Stimulated activated CD4-positive, alpha-beta T cell treated with anti-CD3 and anti-CD28 coated beads, Interleukin-4, amount 100 ng/mL, for 48 hours (primary cell): ENCODE data around the gene RICTOR.
A peak's percentile ranks its signal among the peaks of the same experiment; 100 is the strongest.

Experiments used
- DNase-seq, 2 donors: peaks; one replicate each; pipeline ENCODE4 v3.0.0-alpha.2; 2020; ENCODE audit warnings: low read depth in 2 of 2

Gene RICTOR

GRCh38 chr5:39074017-39074814, at the start of gene RICTOR:
Gene RICTOR (minus strand): TSS chr5:39074399. CDS start chr5:39074377, 22 bp downstream.
- DNase-seq: peak; percentile 88 to 89

- DNase-seq: no peak
Measured at GRCh38 chr5:39121922-39122321, 47.7 kb upstream of the RICTOR start.

GRCh38 chr5:39121315-39121714, 47.1 kb upstream of the RICTOR start:
- DNase-seq: no peak

- DNase-seq: no peak
Measured at GRCh38 chr5:39120052-39120420, 45.8 kb upstream of the RICTOR start.

- no peak for DNase-seq
Measured at GRCh38 chr5:39119404-39120051, 45.3 kb upstream of the RICTOR start.

- DNase-seq: no peak
Measured at GRCh38 chr5:39118638-39119037, 44.4 kb upstream of the RICTOR start.

GRCh38 chr5:39117401-39117800, 43.2 kb upstream of the RICTOR start:
- no peak for DNase-seq

GRCh38 chr5:39116344-39117170, 42.4 kb upstream of the RICTOR start:
- no peak for DNase-seq

- DNase-seq: no peak
Measured at GRCh38 chr5:39115644-39116343, 41.6 kb upstream of the RICTOR start.

GRCh38 chr5:39114155-39114554, 40.0 kb upstream of the RICTOR start:
- no peak for DNase-seq

GRCh38 chr5:39113354-39113953, 39.3 kb upstream of the RICTOR start:
- no peak for DNase-seq

- DNase-seq: no peak
Measured at GRCh38 chr5:39109606-39110005, 35.4 kb upstream of the RICTOR start.

GRCh38 chr5:39108987-39109386, 34.8 kb upstream of the RICTOR start:
- DNase-seq: no peak

GRCh38 chr5:39107350-39107749, 33.2 kb upstream of the RICTOR start:
- DNase-seq: no peak

GRCh38 chr5:39106322-39106721, 32.1 kb upstream of the RICTOR start:
- no peak for DNase-seq

- no peak for DNase-seq
Measured at GRCh38 chr5:39104221-39104620, 30.0 kb upstream of the RICTOR start.

- no peak for DNase-seq
Measured at GRCh38 chr5:39102684-39103155, 28.5 kb upstream of the RICTOR start.

GRCh38 chr5:39100851-39101396, 26.7 kb upstream of the RICTOR start:
- DNase-seq: no peak

- DNase-seq: no peak
Measured at GRCh38 chr5:39100301-39100850, 26.2 kb upstream of the RICTOR start.

- DNase-seq: no peak
Measured at GRCh38 chr5:39099831-39100230, 25.6 kb upstream of the RICTOR start.

GRCh38 chr5:39093352-39093751, 19.2 kb upstream of the RICTOR start:
- no peak for DNase-seq
